Astrocyte (in vitro differentiated cells and primary cell): Measurements from ENCODE around the gene ALDH1L1. TPM values are rescaled to one million over a fixed set of nuclear protein-coding genes. Genes with fewer than 3 reads are reported as not detected.

ENCODE experiments used
- DNase-seq: peaks from one replicate; pipeline ENCODE4 v3.0.0-alpha.2; 2010; ENCODE audit warnings: low read depth
- FAIRE-seq: peaks from 2 replicates; lab custom pipeline; 2011; peaks lifted over from hg19 to GRCh38; lab: Jason Lieb, UNC
- H2AFZ ChIP-seq: 2 replicates; pipeline ENCODE4 v1.6.0; 2012; ENCODE audit warnings: low read depth, low read length, inconsistent platforms
- H3K27ac ChIP-seq: 2 replicates; pipeline ENCODE4 v1.5.1; 2011; ENCODE audit warnings: low read depth, low read length, inconsistent platforms
- H3K27me3 ChIP-seq: 2 replicates; pipeline ENCODE4 v1.6.0; 2011; ENCODE audit warnings: low read length, inconsistent platforms; ENCODE audit not compliant: insufficient read depth
- H3K36me3 ChIP-seq: 2 replicates; pipeline ENCODE4 v1.5.1; 2011; ENCODE audit warnings: low read length, inconsistent platforms; ENCODE audit not compliant: insufficient read depth
- H3K4me1 ChIP-seq: 2 replicates; pipeline ENCODE4 v1.5.1; 2011; ENCODE audit warnings: low read length, inconsistent platforms; ENCODE audit not compliant: insufficient read depth
- H3K4me2 ChIP-seq: 2 replicates; pipeline ENCODE4 v1.6.0; 2012; ENCODE audit warnings: low read length, inconsistent platforms
- H3K4me3 ChIP-seq: 2 replicates; pipeline ENCODE4 v1.5.1; 2011; ENCODE audit warnings: low read depth, mild to moderate bottlenecking, low read length, inconsistent platforms; ENCODE audit not compliant: insufficient read depth
- H3K79me2 ChIP-seq: 2 replicates; pipeline ENCODE4 v1.6.0; 2012; ENCODE audit warnings: mild to moderate bottlenecking, low read length, inconsistent platforms; ENCODE audit not compliant: insufficient read depth
- H3K9ac ChIP-seq: 2 replicates; pipeline ENCODE4 v1.6.0; 2012; ENCODE audit warnings: mild to moderate bottlenecking, low read length, inconsistent platforms
- H3K9me3 ChIP-seq: 2 replicates; pipeline ENCODE4 v1.5.1; 2012; ENCODE audit warnings: low read depth, mild to moderate bottlenecking, low read length, inconsistent platforms; ENCODE audit not compliant: insufficient read depth
- H4K20me1 ChIP-seq: 2 replicates; pipeline ENCODE4 v1.6.0; 2012; ENCODE audit warnings: low read length, inconsistent platforms; ENCODE audit not compliant: insufficient read depth
- H3K27ac Mint-ChIP-seq: one replicate; pipeline ENCODE4 v1.8.0; 2021; ENCODE audit warnings: mild to moderate bottlenecking, mixed read lengths; ENCODE audit not compliant: unreplicated experiment
- H3K27me3 Mint-ChIP-seq: one replicate; pipeline ENCODE4 v1.8.0; 2021; ENCODE audit warnings: low read depth, mixed read lengths; ENCODE audit not compliant: unreplicated experiment
- H3K36me3 Mint-ChIP-seq: one replicate; pipeline ENCODE4 v1.8.0; 2021; ENCODE audit warnings: low read depth, mixed read lengths; ENCODE audit not compliant: unreplicated experiment
- H3K4me1 Mint-ChIP-seq: one replicate; pipeline ENCODE4 v1.8.0; 2021; ENCODE audit warnings: low read depth, mixed read lengths; ENCODE audit not compliant: unreplicated experiment
- H3K4me3 Mint-ChIP-seq: one replicate; pipeline ENCODE4 v1.8.0; 2021; ENCODE audit warnings: mild to moderate bottlenecking, moderate library complexity, mixed read lengths; ENCODE audit not compliant: unreplicated experiment
- H3K9me3 Mint-ChIP-seq: one replicate; pipeline ENCODE4 v1.8.0; 2021; ENCODE audit warnings: mild to moderate bottlenecking, mixed read lengths; ENCODE audit not compliant: unreplicated experiment
- EZH2 ChIP-seq: IDR thresholded peaks from 2 replicates; pipeline ENCODE4 v1.6.1; 2012; ENCODE audit warnings: mild to moderate bottlenecking, low read length, inconsistent platforms; ENCODE audit not compliant: insufficient read depth
- total RNA-seq: library from RNA; stranded (reverse); gene quantifications from 2 replicates; pipeline ENCODE4 v1.2.1, GENCODE V29; 2021
- TF ChIP-seq, protein P1 (sequence below): IDR thresholded peaks from 2 replicates; pipeline ENCODE4 v1.5.1; 2011; ENCODE audit warnings: low read depth, mild to moderate bottlenecking, inconsistent platforms, low read length, moderate library complexity; ENCODE audit not compliant: insufficient read depth

ALDH1L1 gene
- total RNA-seq, 1 donor from 2014 or later: not detected

DNA sequence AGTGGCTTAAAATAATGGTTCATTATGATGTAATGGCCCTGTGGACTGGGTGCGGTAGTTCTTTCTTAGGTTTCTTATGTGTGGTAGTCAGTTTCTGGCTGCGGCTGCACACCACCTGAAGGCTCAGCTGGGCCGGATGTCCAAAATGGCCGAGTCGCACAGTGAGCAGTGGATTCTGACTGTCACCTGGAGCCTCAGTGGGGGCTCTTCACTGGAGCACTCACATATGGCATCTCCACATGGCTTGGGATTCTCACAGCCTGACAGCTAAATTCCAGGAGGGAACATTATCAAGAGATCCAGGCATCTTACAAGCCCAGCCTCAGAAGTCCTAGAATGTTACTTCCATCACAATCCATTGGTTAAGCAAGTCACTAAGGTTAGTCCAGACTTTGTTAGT is 26.8 kb upstream of the ALDH1L1 start:
- Mint-ChIP-seq H3K36me3 (peaks cover 4% of the 10 kb centered on the region), H3K27me3 (peaks cover 30% of the 10 kb centered on the region), H3K9me3 (peaks cover 4% of the 10 kb centered on the region), H3K4me3 (no peak overlapping the region), H3K27ac (no peak overlapping the region), H3K4me1 (peaks cover 3% of the 10 kb centered on the region)
- Histone ChIP-seq H3K79me2 (no peaks in the 10 kb centered on the region), H3K4me3 (no peak overlapping the region), H3K9ac (no peak overlapping the region), H2AFZ (no peak overlapping the region), H3K36me3 (no peaks in the 10 kb centered on the region), H3K4me2 (no peak overlapping the region), H3K4me1 (peaks cover 10% of the 10 kb centered on the region), H3K27ac (no peak overlapping the region), H3K9me3 (no peaks in the 10 kb centered on the region), H3K27me3 (no peaks in the 10 kb centered on the region), H4K20me1 (no peaks in the 10 kb centered on the region)
- no peak for TF ChIP-seq EZH2
- TF ChIP-seq, protein P1, sequence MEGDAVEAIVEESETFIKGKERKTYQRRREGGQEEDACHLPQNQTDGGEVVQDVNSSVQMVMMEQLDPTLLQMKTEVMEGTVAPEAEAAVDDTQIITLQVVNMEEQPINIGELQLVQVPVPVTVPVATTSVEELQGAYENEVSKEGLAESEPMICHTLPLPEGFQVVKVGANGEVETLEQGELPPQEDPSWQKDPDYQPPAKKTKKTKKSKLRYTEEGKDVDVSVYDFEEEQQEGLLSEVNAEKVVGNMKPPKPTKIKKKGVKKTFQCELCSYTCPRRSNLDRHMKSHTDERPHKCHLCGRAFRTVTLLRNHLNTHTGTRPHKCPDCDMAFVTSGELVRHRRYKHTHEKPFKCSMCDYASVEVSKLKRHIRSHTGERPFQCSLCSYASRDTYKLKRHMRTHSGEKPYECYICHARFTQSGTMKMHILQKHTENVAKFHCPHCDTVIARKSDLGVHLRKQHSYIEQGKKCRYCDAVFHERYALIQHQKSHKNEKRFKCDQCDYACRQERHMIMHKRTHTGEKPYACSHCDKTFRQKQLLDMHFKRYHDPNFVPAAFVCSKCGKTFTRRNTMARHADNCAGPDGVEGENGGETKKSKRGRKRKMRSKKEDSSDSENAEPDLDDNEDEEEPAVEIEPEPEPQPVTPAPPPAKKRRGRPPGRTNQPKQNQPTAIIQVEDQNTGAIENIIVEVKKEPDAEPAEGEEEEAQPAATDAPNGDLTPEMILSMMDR: no peak
- DNase-seq: no peak
- FAIRE-seq: no peak

DNA sequence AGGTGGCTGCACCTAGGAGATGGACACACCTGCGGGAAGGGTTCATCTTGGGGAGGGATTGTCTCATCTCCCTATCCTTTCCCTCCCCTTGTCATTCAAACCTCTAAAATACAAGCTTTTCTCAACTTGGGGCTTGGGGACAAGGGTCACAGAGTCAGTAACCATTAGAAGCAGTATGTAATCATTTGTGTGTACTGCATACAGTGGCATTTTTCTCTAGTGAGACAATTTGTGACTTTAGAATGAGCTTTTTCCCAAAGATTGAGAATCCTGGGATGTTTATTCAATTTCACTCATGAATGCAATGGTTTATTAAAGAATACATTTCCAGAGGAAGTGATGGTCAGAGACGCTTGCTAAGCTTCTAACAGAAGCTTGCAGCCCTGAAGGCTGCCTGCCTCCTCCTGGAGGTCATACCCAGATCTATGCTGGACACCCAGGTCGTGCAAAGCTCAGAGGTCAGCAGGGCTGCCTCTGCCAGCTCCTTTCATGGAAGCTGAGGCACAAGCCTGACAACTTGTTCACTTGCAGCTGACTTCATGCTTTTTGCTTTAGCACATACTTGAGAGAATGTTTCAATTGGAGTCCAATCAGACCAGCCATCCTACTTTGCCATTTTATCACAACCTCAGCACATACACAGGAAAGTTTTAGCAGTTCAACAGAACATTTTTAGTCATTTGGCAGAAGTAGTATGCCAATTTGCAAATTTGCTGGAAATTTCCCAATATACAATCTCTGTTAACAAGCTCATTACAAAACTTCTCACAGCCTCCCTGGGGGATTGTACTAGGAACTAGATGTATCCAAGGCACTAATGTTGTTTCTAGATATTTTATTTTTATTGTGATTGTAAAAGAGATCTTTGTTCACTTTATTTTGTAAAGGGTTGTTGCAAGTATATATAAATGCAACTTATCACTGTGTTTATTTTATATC is 25.6 kb upstream of the ALDH1L1 start:
- Histone ChIP-seq H3K27ac (no peak overlapping the region), H3K4me1 (peaks cover 10% of the 10 kb centered on the region), H4K20me1 (no peaks in the 10 kb centered on the region), H3K9me3 (no peaks in the 10 kb centered on the region), H3K4me3 (no peak overlapping the region), H3K36me3 (no peaks in the 10 kb centered on the region), H3K4me2 (no peak overlapping the region), H3K27me3 (no peaks in the 10 kb centered on the region), H3K9ac (no peak overlapping the region), H3K79me2 (no peaks in the 10 kb centered on the region), H2AFZ (no peak overlapping the region)
- Mint-ChIP-seq H3K9me3 (peaks cover 4% of the 10 kb centered on the region), H3K4me3 (no peak overlapping the region), H3K36me3 (peaks cover 4% of the 10 kb centered on the region), H3K27ac (no peak overlapping the region), H3K4me1 (peaks cover 3% of the 10 kb centered on the region), H3K27me3 (peaks cover 25% of the 10 kb centered on the region)
- FAIRE-seq: no peak
- no peak for DNase-seq
- TF ChIP-seq, protein P1: no peak
- TF ChIP-seq EZH2: no peak

DNA sequence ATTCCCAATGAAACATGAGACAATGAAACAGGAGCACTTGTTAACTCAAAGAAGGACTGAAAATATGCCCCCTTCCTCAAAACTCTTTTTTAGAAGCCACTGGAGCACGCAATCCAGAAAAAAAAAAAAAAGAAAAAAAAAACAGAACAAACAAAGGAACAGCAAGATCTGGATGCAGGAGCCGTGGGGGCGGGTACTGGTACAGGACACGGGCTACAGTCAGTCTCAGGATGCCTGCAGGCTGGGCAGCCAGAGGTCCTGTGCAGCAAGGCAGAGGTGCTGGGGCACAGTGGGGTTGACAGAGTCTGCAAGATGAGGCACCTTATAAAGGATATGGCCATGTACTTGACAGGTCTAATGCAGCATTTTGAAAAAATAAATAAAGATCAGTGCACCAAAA is 22.3 kb upstream of the ALDH1L1 start:
- Histone ChIP-seq H2AFZ (no peak overlapping the region), H3K27ac (no peak overlapping the region), H3K4me2 (no peak overlapping the region), H3K9ac (no peak overlapping the region), H4K20me1 (no peaks in the 10 kb centered on the region), H3K4me1 (no peaks in the 10 kb centered on the region), H3K4me3 (no peak overlapping the region), H3K36me3 (no peaks in the 10 kb centered on the region), H3K79me2 (no peaks in the 10 kb centered on the region), H3K9me3 (no peaks in the 10 kb centered on the region), H3K27me3 (no peaks in the 10 kb centered on the region)
- Mint-ChIP-seq H3K9me3 (peaks cover 4% of the 10 kb centered on the region), H3K27ac (no peak overlapping the region), H3K4me3 (no peak overlapping the region), H3K36me3 (peaks cover 4% of the 10 kb centered on the region), H3K4me1 (no peaks in the 10 kb centered on the region), H3K27me3 (peaks cover 17% of the 10 kb centered on the region)
- TF ChIP-seq, protein P1: no peak
- no peak for TF ChIP-seq EZH2
- FAIRE-seq: no peak
- no peak for DNase-seq
